Middle frontal gyrus (tissue), 1 donor: ENCODE results near the gene CACNG6.

Source experiments
- DNase-seq: peaks from one replicate; pipeline ENCODE4 v3.0.0-alpha.2; 2015; ENCODE audit warnings: low spot score; ENCODE audit errors: extremely low spot score

Gene CACNG6

GRCh38 chr19:54041969-54042606 lies 50.7 kb downstream of the CACNG6 start:
- DNase-seq: no peak

- no peak for DNase-seq
Measured at GRCh38 chr19:54042989-54043388, 51.6 kb downstream of the CACNG6 start.

GRCh38 chr19:54045771-54046170 lies 54.3 kb downstream of the CACNG6 start:
- no peak for DNase-seq

DNA sequence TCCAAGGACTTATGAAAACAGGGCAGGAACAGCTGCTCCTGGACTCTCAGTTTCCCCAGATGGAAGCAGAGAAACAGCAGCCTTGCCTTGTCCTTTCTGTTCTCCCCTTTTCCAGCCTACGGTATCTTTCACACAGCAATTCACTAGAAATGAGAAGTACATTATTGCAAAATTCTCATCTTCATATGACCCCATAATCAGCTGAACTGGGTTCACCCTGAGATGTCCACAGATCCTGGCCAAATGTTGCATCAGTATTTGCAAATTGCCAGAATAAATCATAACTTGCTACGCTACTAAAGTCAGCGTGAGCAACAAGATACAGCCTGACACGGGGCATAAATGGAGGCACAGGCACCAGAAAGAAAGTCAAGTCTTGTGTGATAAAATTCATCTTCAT lies 56.2 kb downstream of the CACNG6 start:
- DNase-seq: no peak
